GM19468 (cell line): Measurements from ENCODE around the gene MAPK11.

Experiments
- ATAC-seq: cut with Tn5 transposase; IDR thresholded peaks from one replicate; pipeline ENCODE4 v1.9.1; 2021; ENCODE audit warnings: mild to moderate bottlenecking, moderate library complexity, moderate number of reproducible peaks; ENCODE audit not compliant: unreplicated experiment; ENCODE audit errors: extremely low read depth

Gene MAPK11

DNA sequence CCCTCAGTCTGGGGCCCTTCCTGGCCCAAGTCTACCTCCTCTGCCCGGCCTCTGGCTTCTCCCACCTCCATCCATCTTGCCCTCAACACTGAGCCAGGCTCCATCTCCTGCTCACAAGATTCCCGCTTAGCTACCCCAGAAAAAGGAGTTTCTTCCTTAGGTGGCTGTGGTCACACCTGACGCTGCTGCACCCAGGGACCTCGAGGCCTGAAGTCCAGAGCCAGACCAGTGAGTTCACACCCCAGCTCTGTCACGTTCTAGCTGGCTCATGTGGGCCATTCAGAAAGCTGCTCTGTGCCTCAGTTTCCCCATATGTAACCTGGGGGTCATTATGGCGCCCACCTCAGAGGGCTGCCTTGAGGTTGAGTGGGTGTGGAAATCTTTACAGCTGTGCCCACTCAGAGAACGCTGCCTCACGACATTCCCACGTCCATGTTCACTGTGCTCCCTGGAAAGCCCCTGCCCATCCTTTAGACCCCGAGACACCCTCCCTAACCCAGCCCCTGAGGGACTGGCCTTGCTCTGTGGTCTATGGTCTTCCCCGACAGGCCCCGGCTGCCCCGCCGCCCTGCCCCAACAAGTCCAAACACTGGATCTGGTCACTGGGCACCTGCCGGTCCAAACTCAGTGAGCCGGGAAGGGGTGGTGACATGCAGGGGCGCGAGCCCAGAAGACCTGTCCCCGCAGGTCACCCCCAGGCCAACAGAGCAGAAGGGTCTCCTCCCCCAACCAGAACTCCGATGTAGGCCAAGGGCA is 27.5 kb upstream of the MAPK11 start:
- ATAC-seq: no peak

DNA sequence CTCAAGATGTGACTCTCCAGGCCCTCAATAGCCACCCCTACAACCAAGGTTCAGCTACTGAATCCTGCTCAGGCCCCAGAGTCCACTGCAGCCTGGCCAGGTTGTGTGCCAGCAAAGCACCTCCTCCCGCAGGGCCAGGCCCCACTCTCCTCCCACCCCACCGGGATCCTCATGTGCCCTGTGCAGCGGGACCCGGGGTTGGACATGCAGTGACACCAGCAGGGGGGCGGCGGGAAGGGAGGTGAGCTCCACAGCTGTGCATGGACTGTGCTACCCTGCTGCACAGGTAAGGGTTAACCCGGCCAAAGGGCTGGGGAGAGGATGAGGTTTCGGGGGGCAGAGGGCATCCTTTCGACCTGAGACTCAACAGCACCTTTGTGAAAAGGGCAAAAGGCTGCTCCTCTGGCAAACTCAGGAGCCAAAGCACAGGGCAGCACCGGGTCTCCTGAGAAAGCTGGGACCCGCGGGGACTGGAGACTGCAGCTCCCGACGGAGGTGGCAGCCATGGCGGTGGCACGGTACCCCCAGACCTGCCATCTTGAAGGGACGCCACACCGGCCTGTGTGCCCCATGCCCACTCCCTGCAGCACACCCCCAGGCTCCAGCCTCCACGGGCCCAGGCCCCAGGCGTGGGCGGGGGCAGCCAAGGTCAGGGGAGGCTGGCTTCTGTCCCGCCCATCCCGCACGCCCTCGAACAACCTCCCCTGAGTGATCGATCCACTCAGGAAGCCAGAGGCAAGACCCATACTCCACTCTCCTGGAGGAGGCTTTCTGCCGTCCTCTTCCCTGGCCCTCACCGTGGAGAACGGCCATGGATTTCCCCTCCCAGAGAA is 26.7 kb upstream of the MAPK11 start:
- ATAC-seq: no peak

DNA sequence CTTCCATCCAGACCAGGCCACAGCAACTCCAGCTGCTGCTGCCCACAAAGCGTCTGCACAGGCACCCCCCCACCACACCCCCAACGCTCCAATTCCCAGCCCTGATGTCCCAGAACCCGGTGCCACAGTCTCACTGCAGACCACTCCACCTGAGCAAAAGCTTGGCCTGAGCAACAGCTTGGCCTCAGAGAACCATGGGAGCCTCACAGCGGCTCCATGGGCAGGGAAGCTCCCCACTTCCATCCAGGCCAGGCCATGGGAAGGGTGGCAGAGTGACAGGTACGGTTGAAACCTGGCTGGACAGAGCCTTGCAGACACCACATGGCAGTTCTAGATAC is 24.1 kb upstream of the MAPK11 start:
- no peak for ATAC-seq

DNA sequence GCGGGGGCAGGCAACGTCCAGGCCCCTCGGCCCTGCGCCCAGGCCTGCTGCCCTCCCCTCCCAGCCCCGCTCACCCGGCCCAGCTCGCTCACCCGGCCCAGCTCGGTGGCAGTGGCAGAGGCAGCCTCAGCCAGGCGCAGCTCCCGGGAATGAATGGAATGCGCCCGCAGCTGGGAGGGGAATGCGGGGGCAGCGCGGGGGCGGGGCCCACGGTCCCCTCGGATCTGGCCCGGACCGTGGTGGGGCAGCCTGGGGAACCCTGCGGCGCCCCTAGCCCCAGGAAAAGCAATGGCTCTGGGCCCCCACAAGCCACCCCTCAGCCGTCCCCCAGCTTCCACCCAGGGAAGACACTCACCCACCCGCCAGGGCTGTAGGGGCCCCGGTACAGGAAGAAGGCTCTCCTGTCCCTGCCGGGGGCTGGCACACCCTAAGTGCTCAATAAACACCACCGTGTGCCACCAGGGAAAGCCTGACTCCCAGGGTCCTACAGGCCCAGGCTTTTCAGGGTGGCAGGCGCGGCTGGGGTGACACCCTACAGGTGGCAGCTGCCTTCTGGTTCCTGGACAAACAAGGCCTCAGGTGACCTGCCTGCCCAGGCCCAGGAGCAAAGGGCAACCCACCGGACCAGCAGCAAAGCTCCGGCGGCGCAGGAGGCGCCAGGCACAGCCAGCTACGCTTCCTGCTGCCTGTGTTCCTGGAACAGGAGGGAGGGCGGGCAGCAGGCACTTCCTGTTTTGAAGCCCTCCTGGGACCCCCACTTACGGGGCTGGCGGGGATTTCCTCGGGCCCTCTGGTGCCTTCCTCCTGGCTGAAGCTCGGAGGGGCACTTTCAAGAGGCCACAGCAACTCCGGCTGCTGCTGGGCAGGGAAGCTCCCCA is 23.5 kb upstream of the MAPK11 start:
- ATAC-seq: no peak

DNA sequence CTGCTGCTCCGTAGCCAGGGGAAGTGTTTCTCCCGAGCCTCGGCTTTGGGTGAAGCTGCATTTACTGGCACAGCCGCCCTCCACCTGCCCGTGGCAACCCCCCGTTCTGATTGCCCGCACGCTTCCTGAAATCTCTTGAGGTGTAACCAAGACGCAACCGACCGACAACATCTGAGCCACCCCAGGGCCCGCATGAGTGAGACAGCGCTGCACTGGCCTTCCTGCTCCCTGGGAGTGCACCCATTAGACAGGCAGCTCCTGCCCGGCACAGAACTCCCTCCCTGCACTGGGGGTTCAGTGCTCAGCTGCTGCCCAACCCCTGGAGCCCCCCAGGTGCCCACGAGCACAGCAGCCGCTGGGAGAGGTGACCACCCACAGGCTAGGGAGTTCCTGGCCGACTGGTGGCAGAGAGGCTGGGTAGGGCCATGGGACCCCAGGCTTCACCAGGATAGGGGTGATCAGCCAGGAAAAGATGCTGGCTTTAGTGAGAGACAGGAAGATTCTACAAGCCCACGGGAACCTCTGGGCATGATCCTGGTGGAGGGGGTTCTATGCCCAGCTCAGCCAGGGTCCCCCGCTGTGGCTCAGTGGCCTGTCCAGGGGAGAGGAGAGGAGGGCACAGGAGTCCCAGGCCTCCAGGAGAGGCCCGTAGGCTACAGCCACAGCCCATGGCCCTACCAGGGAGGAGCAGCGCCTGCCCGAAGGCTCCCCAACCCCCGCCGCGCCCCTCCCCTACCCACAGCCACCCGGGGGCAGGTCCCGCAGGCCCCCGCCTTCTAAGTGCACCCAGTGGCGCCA is 22.7 kb upstream of the MAPK11 start:
- ATAC-seq: no peak

DNA sequence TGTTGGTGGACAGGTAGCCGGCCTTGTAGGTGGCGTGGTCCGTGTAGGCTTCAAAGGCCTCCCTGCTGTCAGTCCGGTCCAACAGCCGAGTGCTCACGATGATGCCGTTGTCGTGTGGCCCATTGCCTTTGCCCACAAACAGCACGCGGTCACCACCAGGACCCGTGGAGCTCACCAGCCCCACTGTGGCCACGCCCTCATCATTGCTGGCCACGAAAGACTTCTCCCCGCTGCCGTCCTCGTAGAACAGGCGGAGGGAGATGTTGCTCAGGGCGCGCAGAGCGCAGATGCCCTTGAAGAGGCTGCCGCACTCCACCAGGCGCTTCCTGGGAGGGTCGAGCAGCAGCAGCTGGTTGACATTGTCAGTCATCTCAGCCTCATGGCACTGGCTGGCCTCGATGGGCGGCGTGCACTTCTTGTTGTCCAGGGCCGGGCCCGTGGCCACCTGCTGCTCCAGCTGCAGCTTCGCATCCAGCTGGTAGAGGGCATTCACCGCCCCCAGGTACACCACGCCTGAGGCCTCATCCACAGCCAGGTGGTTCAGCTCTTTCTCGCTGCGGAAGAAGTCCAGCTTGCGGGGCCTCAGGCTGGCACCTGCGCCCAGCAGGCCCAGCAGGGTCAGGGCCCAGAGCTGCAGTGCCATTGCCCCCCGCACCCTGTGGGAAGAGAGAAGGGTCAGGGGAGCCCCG is 19.9 kb upstream of the MAPK11 start:
- ATAC-seq: no peak

DNA sequence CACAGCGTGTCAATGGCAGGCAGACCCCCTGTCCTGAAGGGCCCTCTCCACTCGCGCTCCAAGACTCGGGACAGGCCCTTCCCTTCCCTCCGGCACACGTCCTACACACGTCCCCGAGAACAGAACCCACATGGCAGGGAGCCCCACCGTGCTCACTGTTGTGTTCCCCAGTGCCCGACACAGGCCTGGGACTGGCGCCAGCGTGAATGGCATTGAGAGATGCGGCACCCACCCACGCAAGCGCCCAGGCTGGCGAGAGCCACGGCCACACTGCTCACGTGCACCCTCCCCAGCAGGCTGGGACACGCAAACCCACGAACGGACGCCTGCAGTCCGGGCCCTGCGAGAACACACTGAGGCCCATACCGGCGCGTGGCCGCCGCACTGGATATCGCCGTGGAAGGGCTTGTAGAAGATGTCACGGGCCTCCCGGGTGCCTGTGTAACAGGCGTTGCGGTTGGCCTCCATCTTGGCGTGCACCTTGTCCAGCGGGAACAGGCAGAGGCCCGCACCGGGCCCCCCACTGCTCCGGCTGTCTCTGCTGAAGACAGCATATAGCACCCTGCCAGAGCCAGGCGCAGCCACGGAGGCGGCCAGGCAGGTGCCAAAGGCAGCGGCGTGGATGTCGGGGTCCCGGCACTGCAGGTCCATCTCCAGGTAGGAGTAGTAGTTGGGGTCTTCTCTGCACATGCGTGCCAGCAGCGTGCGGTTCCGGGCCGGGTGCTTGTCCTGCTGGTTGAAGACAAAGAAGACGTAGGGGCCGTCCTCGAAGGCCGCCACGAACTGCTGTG is 19.2 kb upstream of the MAPK11 start:
- ATAC-seq: no peak

DNA sequence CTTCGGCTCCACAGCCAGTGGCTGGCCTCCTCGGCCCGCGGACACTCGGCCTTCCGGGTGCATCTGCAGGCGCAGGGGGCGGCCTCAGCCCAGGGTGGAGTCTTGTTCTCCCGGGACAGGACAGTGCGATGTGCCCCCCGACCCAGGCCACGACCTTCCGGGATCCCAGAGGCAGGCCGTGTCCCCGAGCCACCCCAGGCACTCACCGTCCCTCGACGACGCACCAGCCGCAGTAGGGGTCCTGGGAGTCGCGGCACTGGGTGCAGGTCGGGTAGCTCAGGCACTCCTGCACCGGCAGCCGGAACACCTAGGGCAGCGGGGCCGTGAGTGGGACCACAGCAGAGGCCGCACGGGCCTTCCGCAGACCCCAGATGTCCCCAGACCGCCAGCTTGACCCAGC is 17.6 kb upstream of the MAPK11 start:
- no peak for ATAC-seq

DNA sequence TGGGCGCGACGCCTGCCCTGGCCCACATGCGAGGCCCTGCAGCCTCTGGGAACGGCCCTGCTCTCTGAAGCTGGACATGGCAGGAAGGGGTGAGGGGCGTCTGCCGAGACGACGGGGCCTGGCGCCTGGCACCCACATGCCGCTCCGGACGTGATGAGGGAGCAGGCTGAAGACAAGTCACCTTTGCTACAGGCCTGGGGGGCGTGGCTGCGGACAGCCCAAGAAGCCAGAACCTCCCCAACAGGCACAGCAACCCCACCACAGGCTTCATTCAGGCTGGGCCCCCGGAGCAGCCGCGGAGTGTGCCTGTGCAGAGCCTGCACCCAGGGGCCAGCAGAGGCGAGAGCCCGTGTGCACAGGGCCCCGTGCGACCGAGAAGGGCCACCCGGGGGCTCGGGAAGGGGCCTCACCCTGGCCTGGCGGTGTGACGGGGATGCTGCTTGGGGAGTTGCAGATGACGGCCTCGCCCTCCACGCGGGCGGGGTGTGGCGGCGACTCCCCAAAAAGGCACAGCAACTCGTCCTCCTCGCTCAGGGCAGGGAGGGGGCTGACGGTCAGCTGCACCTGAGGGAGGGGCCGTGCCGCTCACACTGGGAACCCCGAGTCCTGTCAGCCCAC is 16.6 kb upstream of the MAPK11 start:
- no peak for ATAC-seq

DNA sequence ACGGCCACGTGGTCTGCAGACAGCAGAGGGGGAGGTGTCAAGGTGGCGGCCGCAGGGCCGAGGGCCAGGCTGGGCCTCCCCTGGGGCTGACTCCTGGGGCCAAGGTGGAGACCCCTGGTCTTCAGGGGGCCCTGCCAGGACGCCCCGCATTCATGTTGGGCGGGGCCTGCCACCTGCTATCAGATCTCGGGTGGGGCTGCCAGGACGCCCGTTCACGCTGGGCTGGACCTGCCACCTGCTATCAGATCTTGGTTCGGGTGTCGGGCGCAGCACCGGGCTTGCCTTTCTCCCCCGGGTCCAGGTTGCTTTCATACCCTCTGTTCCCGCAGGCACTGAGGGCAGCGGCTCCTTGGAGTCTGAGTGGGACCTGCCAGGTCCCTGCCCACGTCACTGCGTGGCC is 16.1 kb upstream of the MAPK11 start:
- ATAC-seq: no peak

DNA sequence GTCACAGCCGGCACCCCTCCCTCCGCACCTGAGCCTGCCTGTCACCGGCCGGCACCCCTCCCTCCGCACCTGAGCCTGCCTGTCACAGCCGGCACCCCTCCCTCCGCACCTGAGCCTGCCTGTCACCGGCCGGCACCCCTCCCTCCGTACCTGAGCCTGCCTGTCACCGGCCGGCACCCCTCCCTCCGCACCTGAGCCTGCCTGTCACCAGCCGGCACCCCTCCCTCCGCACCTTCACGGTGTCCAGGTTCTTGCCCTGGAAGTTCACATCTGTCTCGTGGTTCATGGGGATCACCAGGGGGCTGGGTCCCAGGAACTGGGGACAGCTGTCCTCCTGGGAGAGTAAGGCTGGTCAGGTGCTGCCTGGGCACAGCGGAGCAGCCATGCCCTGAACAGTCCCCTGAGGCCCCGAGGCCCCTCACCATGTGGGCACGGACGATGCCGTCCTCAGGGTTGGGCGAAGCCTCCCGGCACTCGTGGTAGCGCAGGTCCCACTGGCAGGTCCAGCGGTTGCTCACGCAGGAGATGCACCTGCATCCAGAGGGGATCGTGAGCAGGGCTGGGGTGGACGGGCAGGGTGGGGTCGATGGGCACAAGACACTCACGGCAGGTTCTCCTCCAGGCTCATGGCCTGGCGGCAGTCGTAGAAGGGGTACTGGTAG is 15.5 kb upstream of the MAPK11 start:
- no peak for ATAC-seq

DNA sequence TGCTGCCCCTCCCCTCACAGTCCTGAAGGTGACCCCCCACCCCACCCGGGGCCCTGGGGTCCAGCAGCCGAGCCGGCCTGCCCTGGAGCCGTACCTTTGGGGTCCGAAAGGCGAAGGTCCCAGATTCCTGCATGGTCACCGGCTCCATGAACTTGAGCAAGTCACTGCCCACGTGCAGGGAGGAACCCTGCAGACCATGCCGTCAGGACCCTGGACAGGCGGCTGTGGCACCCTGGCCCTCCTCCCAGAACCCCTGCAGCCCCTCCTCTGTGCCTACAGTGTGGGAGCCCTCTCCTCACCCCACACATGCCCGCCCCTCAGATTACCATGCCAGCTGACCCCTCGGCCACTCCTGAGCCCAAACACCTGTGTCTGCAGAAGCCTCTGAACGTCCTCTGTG is 14.3 kb upstream of the MAPK11 start:
- no peak for ATAC-seq

DNA sequence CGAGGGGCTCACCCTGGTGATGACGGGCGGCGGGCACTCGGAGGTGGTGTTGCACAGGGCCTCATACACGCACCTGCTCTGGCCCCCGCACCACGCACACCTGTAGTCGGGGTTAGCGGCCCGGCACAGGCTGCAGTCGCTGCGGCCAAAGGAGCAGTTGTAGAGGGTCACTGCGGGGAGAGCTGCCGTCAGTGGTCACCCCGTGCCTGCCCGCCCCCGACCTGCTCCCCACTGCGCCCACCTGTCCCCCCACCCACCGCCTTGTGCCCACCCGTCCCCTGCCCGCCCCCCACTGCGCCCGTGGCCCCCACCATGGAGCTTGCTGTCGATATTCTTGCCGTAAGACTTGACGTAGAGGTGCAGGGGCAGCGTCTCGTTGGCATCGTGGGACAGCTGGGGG is 13.6 kb upstream of the MAPK11 start:
- no peak for ATAC-seq

DNA sequence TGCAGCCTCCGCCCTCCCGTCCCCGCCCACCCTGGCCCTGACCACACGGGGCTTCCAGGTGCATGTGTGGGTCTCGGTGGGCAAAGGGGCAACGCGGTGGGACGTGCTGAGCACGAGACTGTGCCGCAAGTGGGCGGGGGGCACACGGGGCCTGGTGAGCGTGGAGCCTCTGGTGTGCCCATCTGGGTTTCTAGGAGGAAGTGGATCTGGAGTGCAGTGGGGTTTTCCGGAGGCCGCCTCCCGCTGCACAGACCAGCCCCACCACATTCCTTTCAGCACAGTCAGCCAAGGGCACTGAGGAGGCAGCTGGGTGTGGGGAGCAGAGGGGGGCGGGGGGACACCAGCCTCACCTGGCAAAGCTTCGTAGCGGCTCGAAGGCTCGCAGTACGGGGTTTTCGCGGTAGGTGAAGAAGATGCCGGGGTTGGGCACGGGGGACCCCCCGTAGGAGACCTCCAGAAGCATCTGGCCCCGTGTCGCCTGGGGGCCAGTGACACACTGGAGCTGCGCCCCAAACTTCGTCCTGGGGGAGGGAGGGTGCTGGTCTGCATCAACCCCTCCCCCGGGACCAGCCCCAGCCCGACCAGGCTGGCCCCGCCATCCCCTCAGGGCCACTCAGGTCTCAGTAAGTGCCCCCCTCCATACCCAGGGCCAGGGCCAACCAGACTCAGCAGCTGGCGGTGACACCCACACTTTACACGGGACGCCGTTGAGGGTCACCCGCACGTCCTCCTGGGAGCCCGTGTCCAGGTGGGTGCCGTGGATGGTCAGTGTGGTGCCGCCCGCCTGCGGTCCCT is 12.4 kb upstream of the MAPK11 start:
- no peak for ATAC-seq

DNA sequence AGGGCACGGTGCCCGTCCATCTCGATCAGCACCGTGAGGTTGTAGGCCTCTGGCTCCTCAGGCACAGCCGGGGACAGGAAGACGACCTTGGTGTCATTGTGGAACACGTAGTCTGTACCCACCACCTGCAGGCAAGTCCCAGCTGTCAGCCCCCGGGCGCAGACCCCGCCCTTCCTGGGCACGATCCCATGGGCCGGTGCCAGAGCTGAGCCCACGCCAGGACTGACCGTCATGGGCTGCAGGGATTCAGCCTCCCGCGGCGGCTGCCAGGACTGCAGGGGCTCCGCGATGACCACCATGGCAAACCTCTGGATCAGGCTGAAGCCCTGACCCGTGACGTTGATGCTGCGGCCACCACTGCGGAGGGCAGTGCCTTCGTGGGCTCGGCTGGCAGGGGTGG is 11.8 kb upstream of the MAPK11 start:
- no peak for ATAC-seq

DNA sequence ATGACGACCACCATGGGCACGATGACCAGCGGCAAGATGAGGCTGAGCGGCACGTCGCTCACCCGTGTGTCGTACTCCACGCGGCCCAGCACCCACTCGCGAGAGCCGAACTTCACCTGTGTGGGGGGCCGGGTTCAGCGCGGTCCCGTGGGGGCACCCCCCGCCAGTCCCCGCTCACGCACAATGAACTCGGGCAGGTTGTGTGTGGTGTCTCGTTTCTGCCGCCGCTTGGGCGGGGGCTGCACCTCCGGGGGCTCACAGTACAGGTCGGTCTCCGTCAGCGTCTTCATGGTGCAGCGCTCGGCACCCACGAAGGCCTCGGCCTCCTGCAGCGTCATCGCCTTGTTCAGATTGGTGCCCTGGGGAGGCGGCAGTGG is 11.2 kb upstream of the MAPK11 start:
- no peak for ATAC-seq

DNA sequence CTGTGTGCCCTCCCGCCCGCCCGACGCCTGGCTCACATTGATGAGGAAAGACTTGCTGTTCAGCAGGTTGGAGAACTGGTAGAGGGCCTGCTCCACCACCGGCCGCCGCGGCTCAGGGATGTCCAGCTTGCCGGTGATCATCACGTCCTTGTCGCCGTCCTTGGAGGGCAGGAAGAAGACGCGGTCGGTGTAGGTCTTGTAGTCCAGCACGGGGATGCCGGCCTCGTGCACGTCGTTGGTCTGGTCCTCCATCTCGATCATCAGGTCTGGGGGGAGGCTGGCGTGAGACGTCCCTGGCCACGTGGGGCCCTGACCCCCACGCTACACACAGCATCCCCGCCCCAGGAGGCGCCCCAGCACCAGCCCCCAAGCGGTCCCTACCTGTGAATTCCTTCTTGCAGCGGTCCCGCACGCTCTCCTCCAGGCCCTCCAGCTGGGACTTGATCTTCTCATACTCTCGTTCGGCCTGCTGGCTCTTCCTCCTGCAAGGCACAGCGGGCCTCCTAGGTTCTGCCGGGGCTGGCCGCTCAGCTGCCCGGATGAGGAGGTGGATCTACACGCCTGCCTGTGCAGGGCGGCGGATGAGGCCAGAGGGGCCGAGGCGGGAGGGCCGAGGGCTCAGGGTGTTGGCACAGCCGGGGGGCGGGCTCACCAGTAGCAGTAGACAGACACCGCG is 10.7 kb upstream of the MAPK11 start:
- no peak for ATAC-seq
